ENCODE measurements around the gene CDC42EP4.

- TF ChIP-seq CTCF (IDR thresholded peaks at IDR 0.05; ENCODE audit: low read length), result no peak
- no peak for TF ChIP-seq EZH2phosphoT487 (IDR thresholded peaks at IDR 0.05; ENCODE audit: low read length)
- no peak for TF ChIP-seq EZH2 (optimal IDR thresholded peaks at IDR 0.05; ENCODE audit: low read depth, low read length)
Measured at GRCh38 chr17:73304438-73304837, 7.4 kb downstream of the CDC42EP4 start.

Data from MM.1S (cell line).